Breast epithelium (tissue), 4 donors: Measurements from ENCODE around the gene ABL2. TPM values are rescaled to one million over a fixed set of nuclear protein-coding genes. Genes with fewer than 3 reads are reported as not detected.

ENCODE experiments used
- DNase-seq, 2 donors: peaks; one replicate each; pipeline ENCODE4 v3.0.0-alpha.2; 2019; ENCODE audit warnings: low spot score in 2 of 2
- H3K27ac ChIP-seq, 2 donors: fragments of 200-600 bp; sonication (generic) in 1 of 2; one replicate each; pipeline ENCODE4 v1.5.1; 2016 to 2019; ENCODE audit warnings: mild to moderate bottlenecking in 1 of 2
- H3K27me3 ChIP-seq, 2 donors: fragments of 200-600 bp; sonication (generic) in 1 of 2; one replicate each; pipeline versions ENCODE4 v1.5.1 to v1.6.0; 2017 to 2019; ENCODE audit warnings: control low read depth in 1 of 2, mild to moderate bottlenecking in 1 of 2
- H3K36me3 ChIP-seq: fragments of 200-600 bp; one replicate; pipeline ENCODE4 v1.5.1; 2019
- H3K4me1 ChIP-seq, 2 donors: fragments of 200-600 bp; sonication (generic); one replicate each; pipeline ENCODE4 v1.5.1; 2016 to 2019; ENCODE audit warnings: control low read depth in 1 of 2
- H3K4me3 ChIP-seq, 3 donors: fragments of 200-600 bp; sonication (generic); 1 replicate in 2 of 3; 2 replicates in 1 of 3; pipeline ENCODE4 v1.5.1; 2016 to 2019; ENCODE audit warnings: mild to moderate bottlenecking in 3 of 3, moderate library complexity in 2 of 3
- H3K9me3 ChIP-seq, 2 donors: fragments of 200-600 bp; sonication (generic) in 1 of 2; one replicate each; pipeline ENCODE4 v1.5.1; 2016 to 2019; ENCODE audit warnings: control low read depth in 1 of 2
- POLR2A ChIP-seq: fragments of 450-650 bp; IDR thresholded peaks from one replicate; pipeline ENCODE4 v1.6.1; 2016; ENCODE audit warnings: antibody characterized with exemption, mild to moderate bottlenecking, moderate library complexity
- POLR2AphosphoS5 ChIP-seq, 3 donors: sonication (generic); formaldehyde crosslinking; IDR thresholded peaks; one replicate each; pipeline ENCODE4 v1.6.1; 2017; ENCODE audit warnings: antibody characterized with exemption in 3 of 3
- intact Hi-C: fragments of 100-400 bp; cut with DNase I; formaldehyde crosslinking; loops from one replicate; pipeline ENCODE4 v1.15.1; 2023; ENCODE audit warnings: low total_unique reads
- total RNA-seq, 3 donors: library from RNA; depleted of rRNA; stranded (reverse); fragments of >200 nt; gene quantifications; one replicate each; pipeline ENCODE4 v1.1.0, GENCODE V29; 2016
- TF ChIP-seq, protein P1 (sequence below), 3 donors: fragments of 450-650 bp; IDR thresholded peaks; one replicate each; pipeline ENCODE4 v1.5.1; 2016 to 2017; ENCODE audit warnings: antibody characterized with exemption in 3 of 3, mild to moderate bottlenecking in 3 of 3, moderate library complexity in 3 of 3

ABL2 gene
- total RNA-seq, 3 donors from 2014 or later: 23.9 to 27.4 (median 24.3) TPM

DNA sequence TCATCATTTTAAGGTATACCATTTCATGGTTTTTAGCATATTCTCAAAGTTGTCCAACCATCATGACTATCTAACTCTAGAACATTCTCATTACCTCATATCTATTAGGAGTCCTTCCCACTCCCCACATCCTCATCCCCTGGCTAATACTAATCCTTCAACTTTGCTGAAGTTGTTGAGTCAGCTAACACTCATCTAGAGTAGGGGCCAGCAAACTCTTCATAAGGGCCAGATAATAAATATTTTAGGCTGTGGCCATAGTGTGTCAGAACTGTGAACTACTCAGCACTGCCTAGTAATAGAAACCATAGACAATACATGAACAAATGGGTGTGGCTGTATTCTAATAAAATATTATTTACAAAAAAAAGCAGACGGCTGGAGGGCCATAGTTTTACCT lies 104.6 kb downstream of the ABL2 start:
- H3K27me3 ChIP-seq: no peaks in the 10 kb centered on the region
- intact Hi-C loops: no loop called here
- no peaks in the 10 kb centered on the region for H3K36me3 ChIP-seq
- H3K4me3 ChIP-seq: no peak overlapping the region
- no peaks in the 10 kb centered on the region for H3K9me3 ChIP-seq
- no peak overlapping the region for H3K27ac ChIP-seq
- TF ChIP-seq, protein P1, sequence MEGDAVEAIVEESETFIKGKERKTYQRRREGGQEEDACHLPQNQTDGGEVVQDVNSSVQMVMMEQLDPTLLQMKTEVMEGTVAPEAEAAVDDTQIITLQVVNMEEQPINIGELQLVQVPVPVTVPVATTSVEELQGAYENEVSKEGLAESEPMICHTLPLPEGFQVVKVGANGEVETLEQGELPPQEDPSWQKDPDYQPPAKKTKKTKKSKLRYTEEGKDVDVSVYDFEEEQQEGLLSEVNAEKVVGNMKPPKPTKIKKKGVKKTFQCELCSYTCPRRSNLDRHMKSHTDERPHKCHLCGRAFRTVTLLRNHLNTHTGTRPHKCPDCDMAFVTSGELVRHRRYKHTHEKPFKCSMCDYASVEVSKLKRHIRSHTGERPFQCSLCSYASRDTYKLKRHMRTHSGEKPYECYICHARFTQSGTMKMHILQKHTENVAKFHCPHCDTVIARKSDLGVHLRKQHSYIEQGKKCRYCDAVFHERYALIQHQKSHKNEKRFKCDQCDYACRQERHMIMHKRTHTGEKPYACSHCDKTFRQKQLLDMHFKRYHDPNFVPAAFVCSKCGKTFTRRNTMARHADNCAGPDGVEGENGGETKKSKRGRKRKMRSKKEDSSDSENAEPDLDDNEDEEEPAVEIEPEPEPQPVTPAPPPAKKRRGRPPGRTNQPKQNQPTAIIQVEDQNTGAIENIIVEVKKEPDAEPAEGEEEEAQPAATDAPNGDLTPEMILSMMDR (IDR thresholded peaks at IDR 0.05): no peak
- TF ChIP-seq POLR2AphosphoS5 (IDR thresholded peaks at IDR 0.05) (no peak), POLR2A (no peak)
- H3K4me1 ChIP-seq: no peaks in the 10 kb centered on the region
- DNase-seq: no peak

DNA sequence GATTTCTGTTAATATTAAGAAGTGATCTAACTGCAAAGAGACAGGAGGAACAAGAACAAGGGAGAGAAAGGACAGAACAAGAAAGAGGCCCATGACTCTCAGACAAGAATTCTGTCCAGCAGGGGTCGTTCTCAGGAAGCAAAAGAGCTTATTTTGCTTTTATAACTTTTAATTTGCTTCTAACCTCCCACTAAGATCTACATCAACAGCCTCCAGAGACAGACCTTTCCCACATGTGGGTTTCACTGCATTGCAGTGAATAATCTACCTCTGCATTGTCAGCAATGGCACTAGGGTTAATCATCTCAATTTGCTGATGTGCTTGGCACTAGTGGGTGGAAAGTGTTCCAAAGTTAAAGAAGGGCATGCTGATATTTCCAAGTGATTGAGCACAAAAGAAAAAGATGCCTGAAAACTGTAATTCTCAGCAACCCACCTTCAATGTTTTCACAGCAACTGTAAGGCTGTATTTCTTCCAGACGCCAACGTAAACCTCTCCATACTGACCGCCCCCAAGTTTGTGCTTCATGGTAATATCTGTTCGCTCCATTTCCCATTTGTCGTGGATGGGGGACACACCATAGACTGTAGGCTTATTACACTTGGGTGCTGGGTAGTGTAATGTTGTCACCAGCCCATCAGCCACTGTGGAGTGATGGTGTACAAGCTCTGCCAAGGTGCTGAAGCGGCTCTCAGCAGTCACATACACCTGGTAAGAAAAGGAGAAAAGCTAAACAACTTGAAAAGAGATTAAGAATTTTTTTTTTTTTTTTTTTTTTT lies 108.1 kb downstream of the ABL2 start:
- TF ChIP-seq, protein P1 (IDR thresholded peaks at IDR 0.05): peak in 2 of 3 donors; percentile 52 to 54
- TF ChIP-seq POLR2AphosphoS5 (IDR thresholded peaks at IDR 0.05): no peak
- TF ChIP-seq POLR2A: no peak
- Histone ChIP-seq H3K4me1 (no peaks in the 10 kb centered on the region), H3K36me3 (no peaks in the 10 kb centered on the region), H3K4me3 (no peak overlapping the region), H3K27me3 (no peaks in the 10 kb centered on the region), H3K27ac (peak overlapping the region in 1 of 2 donors; percentile 7), H3K9me3 (no peaks in the 10 kb centered on the region)
- DNase-seq: no peak
- intact Hi-C loops: no loop called here

DNA sequence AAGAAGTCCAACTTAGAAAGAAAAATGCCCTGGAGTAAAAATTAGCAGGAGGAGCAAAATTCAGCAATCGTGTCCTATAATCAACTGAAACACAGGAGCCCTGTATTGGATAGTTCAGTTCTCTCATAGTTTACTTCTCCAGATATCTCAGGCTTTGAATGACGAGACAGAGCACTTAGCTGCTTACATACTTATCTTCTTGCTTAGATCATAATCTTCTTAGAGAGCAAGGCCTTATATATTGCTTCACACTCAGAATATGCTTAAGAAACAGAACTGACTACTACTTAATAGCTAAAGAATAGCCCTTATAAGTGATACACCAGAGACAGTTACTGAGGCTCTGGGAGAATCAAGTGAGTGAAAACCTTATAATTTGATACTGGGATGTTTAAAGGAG lies 108.7 kb downstream of the ABL2 start:
- Histone ChIP-seq H3K27ac (no peak overlapping the region), H3K36me3 (no peaks in the 10 kb centered on the region), H3K4me1 (no peaks in the 10 kb centered on the region), H3K27me3 (no peaks in the 10 kb centered on the region), H3K4me3 (no peak overlapping the region), H3K9me3 (no peaks in the 10 kb centered on the region)
- intact Hi-C loops: no loop called here
- DNase-seq: no peak
- TF ChIP-seq, protein P1 (IDR thresholded peaks at IDR 0.05): no peak
- no peak for TF ChIP-seq POLR2A
- no peak for TF ChIP-seq POLR2AphosphoS5 (IDR thresholded peaks at IDR 0.05)

DNA sequence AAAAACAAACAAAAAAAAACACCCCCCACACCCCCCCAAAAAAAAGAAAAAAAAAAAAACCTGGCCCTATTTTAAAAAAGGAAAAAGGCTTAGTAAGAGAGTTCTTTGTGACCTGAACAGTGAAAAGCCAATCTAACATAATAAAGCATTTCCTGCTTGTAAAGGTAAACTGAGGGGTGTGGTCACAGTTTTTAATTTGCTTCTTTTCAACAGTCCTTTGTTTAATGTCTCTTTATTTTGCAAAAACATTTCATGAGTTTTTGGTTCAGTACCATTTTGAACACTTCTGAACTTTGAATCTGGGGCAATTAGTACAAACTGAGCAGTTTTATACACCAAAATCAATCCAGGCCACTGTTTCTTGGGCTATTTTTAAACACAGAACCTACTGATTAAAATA lies 110.0 kb downstream of the ABL2 start:
- DNase-seq: no peak
- H3K9me3 ChIP-seq: no peaks in the 10 kb centered on the region
- H3K27me3 ChIP-seq: no peaks in the 10 kb centered on the region
- intact Hi-C loops: no loop called here
- no peaks in the 10 kb centered on the region for H3K4me1 ChIP-seq
- no peaks in the 10 kb centered on the region for H3K36me3 ChIP-seq
- no peak overlapping the region for H3K27ac ChIP-seq
- H3K4me3 ChIP-seq: no peak overlapping the region
- no peak for TF ChIP-seq POLR2A
- TF ChIP-seq, protein P1 (IDR thresholded peaks at IDR 0.05): no peak
- no peak for TF ChIP-seq POLR2AphosphoS5 (IDR thresholded peaks at IDR 0.05)

DNA sequence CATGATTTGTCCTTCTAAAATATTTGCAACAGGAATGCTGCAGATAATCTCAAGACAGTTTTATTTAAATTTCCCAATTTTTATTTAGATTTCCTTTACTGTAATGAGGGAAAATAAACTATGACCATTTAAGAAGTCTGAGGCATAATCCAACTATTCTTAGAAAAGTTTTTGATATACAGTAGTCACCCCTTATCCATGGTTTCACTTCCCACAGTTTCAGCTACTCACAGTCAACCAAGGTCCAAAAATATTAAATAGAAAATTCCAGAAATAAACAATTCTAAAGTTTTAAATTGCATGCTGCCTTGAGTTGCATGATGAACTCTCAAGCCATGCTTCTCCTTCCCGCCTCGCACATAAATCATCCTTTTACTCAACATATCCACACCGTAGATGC lies 114.3 kb downstream of the ABL2 start:
- DNase-seq: no peak
- H3K4me1 ChIP-seq: no peaks in the 10 kb centered on the region
- no peak overlapping the region for H3K27ac ChIP-seq
- TF ChIP-seq POLR2AphosphoS5 (IDR thresholded peaks at IDR 0.05) (no peak), POLR2A (no peak)
- TF ChIP-seq, protein P1 (IDR thresholded peaks at IDR 0.05): no peak
- intact Hi-C loops: no loop called here
- no peak overlapping the region for H3K4me3 ChIP-seq
- no peaks in the 10 kb centered on the region for H3K9me3 ChIP-seq
- H3K27me3 ChIP-seq: no peaks in the 10 kb centered on the region
- no peaks in the 10 kb centered on the region for H3K36me3 ChIP-seq
